Measurements from ENCODE around the gene MITF.

Gene MITF

GRCh38 chr3:69761896-69762767, 22.9 kb downstream of the MITF start:
- DNase-seq, result no peak

GRCh38 chr3:69762768-69763229, 23.5 kb downstream of the MITF start:
- no peak for DNase-seq

- no peak for DNase-seq
Measured at GRCh38 chr3:69763458-69763857, 24.2 kb downstream of the MITF start.

- no peak for DNase-seq
Measured at GRCh38 chr3:69764121-69764741, 25.0 kb downstream of the MITF start.

GRCh38 chr3:69764861-69765260, 25.6 kb downstream of the MITF start:
- no peak for DNase-seq

GRCh38 chr3:69766638-69767037, 27.4 kb downstream of the MITF start:
- DNase-seq, result no peak

GRCh38 chr3:69767571-69767970, 28.3 kb downstream of the MITF start:
- no peak for DNase-seq

GRCh38 chr3:69768438-69768837, 29.2 kb downstream of the MITF start:
- DNase-seq, result no peak

GRCh38 chr3:69770219-69770618, 31.0 kb downstream of the MITF start:
- no peak for DNase-seq

- DNase-seq, result no peak
Measured at GRCh38 chr3:69770976-69771634, 31.8 kb downstream of the MITF start.

GRCh38 chr3:69772152-69772867, 33.0 kb downstream of the MITF start:
- no peak for DNase-seq

GRCh38 chr3:69774029-69774428, 34.8 kb downstream of the MITF start:
- no peak for DNase-seq

GRCh38 chr3:69775751-69776150, 36.5 kb downstream of the MITF start:
- DNase-seq, result no peak

GRCh38 chr3:69776289-69776688, 37.0 kb downstream of the MITF start:
- DNase-seq, result no peak

GRCh38 chr3:69776920-69777581, 37.8 kb downstream of the MITF start:
- DNase-seq, result no peak

- DNase-seq, result no peak
Measured at GRCh38 chr3:69777582-69777967, 38.3 kb downstream of the MITF start.

GRCh38 chr3:69781593-69781992, 42.3 kb downstream of the MITF start:
- DNase-seq, result no peak

- DNase-seq, result no peak
Measured at GRCh38 chr3:69784954-69785514, 45.8 kb downstream of the MITF start.

GRCh38 chr3:69785769-69786320, 46.6 kb downstream of the MITF start:
- no peak for DNase-seq

GRCh38 chr3:69786854-69787253, 47.6 kb downstream of the MITF start:
- no peak for DNase-seq

- DNase-seq, result no peak
Measured at GRCh38 chr3:69787436-69788168, 48.3 kb downstream of the MITF start.

Measured in activated T-cell treated with anti-CD3 and anti-CD28 coated beads for 4 hours (primary cell).